GM23338 (cell line): ENCODE data around the gene FIBP. TPM values are rescaled to one million over a fixed set of nuclear protein-coding genes. Genes with fewer than 3 reads are reported as not detected.

Experiments used
- ATAC-seq: fragments of 200-7000 bp; cut with Tn5 transposase; 3 replicates; pipeline ENCODE4 v1.9.1; 2020
- DNase-seq: peaks from one replicate; pipeline ENCODE4 v3.0.0-alpha.2; 2015; ENCODE audit warnings: low spot score
- H2AFZ ChIP-seq: fragments of 200-600 bp; sonication (generic); 2 replicates; pipeline ENCODE4 v1.8.0; 2016; ENCODE audit warnings: antibody characterized with exemption, mild to moderate bottlenecking, moderate library complexity
- H3F3A ChIP-seq: fragments of 200-600 bp; sonication (generic); replicated peaks from 2 replicates; pipeline ENCODE4 v1.8.0; 2017; ENCODE audit warnings: antibody characterized with exemption, mixed run types, low read depth
- H3K27ac ChIP-seq: fragments of 200-600 bp; sonication (generic); 2 replicates; pipeline ENCODE4 v1.6.1; 2016; ENCODE audit warnings: low read depth
- H3K27me3 ChIP-seq: fragments of 200-600 bp; sonication (generic); 2 replicates; pipeline ENCODE4 v1.8.0; 2016; ENCODE audit warnings: mild to moderate bottlenecking, mixed run types, moderate library complexity; ENCODE audit not compliant: insufficient read depth
- H3K36me3 ChIP-seq: fragments of 200-600 bp; sonication (generic); 2 replicates; pipeline ENCODE4 v1.8.0; 2016; ENCODE audit warnings: mild to moderate bottlenecking; ENCODE audit not compliant: insufficient read depth
- H3K4me1 ChIP-seq: fragments of 200-600 bp; sonication (generic); 2 replicates; pipeline ENCODE4 v1.8.0; 2016; ENCODE audit warnings: mild to moderate bottlenecking, moderate library complexity; ENCODE audit not compliant: insufficient read depth
- H3K4me2 ChIP-seq: fragments of 200-600 bp; sonication (generic); 2 replicates; pipeline ENCODE4 v1.7.1; 2017; ENCODE audit warnings: mixed run types
- H3K4me3 ChIP-seq: fragments of 200-600 bp; sonication (generic); 2 replicates; pipeline ENCODE4 v1.6.1; 2016; ENCODE audit warnings: mixed run types
- H3K79me2 ChIP-seq: fragments of 200-600 bp; sonication (generic); replicated peaks from 2 replicates; pipeline ENCODE4 v1.8.0; 2017; ENCODE audit warnings: mild to moderate bottlenecking; ENCODE audit not compliant: insufficient read depth
- H3K9me2 ChIP-seq: fragments of 200-600 bp; sonication (generic); 2 replicates; pipeline ENCODE4 v1.8.0; 2017; ENCODE audit not compliant: insufficient read depth
- H4K20me1 ChIP-seq: fragments of 200-600 bp; sonication (generic); replicated peaks from 2 replicates; pipeline ENCODE4 v1.8.0; 2017; ENCODE audit warnings: mild to moderate bottlenecking; ENCODE audit not compliant: insufficient read depth
- H3K27ac Mint-ChIP-seq: 2 replicates; pipeline ENCODE4 v1.8.0; 2020; ENCODE audit warnings: inconsistent platforms, mild to moderate bottlenecking, moderate library complexity, mixed read lengths
- H3K27me3 Mint-ChIP-seq: 3 replicates; pipeline ENCODE4 v1.8.0; 2022; ENCODE audit warnings: low read depth, mild to moderate bottlenecking, moderate library complexity, mixed read lengths, inconsistent platforms; ENCODE audit not compliant: insufficient read depth, poor library complexity
- H3K36me3 Mint-ChIP-seq: 3 replicates; pipeline ENCODE4 v1.8.0; 2021; ENCODE audit warnings: low read depth, mild to moderate bottlenecking, inconsistent platforms, moderate library complexity, mixed read lengths
- H3K4me1 Mint-ChIP-seq: 3 replicates; pipeline ENCODE4 v1.8.0; 2020; ENCODE audit warnings: mild to moderate bottlenecking, inconsistent platforms, mixed read lengths
- H3K4me3 Mint-ChIP-seq: 3 replicates; pipeline ENCODE4 v1.8.0; 2021; ENCODE audit warnings: moderate library complexity, mild to moderate bottlenecking, inconsistent platforms, mixed read lengths
- H3K9me3 Mint-ChIP-seq: 3 replicates; pipeline ENCODE4 v1.8.0; 2020; ENCODE audit warnings: moderate library complexity, mild to moderate bottlenecking, inconsistent platforms, mixed read lengths
- CREB1 ChIP-seq: fragments of 250-450 bp; sonication (Bioruptor Pico); IDR thresholded peaks from 2 replicates; pipeline ENCODE4 v1.5.0; 2020; ENCODE audit warnings: low read depth, mild to moderate bottlenecking, moderate library complexity
- CTCF ChIP-seq, 2 experiments: fragments of 200-600 bp in 1 of 2; sonication (generic) in 1 of 2; conservative IDR thresholded peaks; 2 replicates each; pipeline versions ENCODE4 v1.5.1 to v1.6.1; 2016 to 2017; ENCODE audit warnings: antibody characterized with exemption in 2 of 2, low read depth in 2 of 2, mild to moderate bottlenecking in 2 of 2, moderate library complexity in 1 of 2
- EZH2 ChIP-seq: fragments of 200-600 bp; sonication (generic); IDR thresholded peaks from one replicate; pipeline ENCODE4 v1.8.0; 2017; ENCODE audit warnings: antibody characterized with exemption, mild to moderate bottlenecking, low read depth; ENCODE audit not compliant: unreplicated experiment
- JUNB ChIP-seq: IDR thresholded peaks from one replicate; pipeline ENCODE4 v1.6.1; 2016; ENCODE audit warnings: antibody characterized with exemption; ENCODE audit not compliant: unreplicated experiment
- REST ChIP-seq: IDR thresholded peaks from one replicate; pipeline ENCODE4 v1.6.1; 2018; ENCODE audit warnings: antibody characterized with exemption; ENCODE audit not compliant: unreplicated experiment
- STAT1 ChIP-seq: IDR thresholded peaks from one replicate; pipeline ENCODE4 v1.6.1; 2016; ENCODE audit warnings: antibody characterized with exemption; ENCODE audit not compliant: unreplicated experiment
- ZNF331 ChIP-seq: fragments of 250-450 bp; sonication (Bioruptor Pico); IDR thresholded peaks from 2 replicates; pipeline ENCODE4 v1.5.0; 2020; ENCODE audit warnings: low read depth, mild to moderate bottlenecking, moderate library complexity
- polyA plus RNA-seq: library from polyadenylated mRNA; unstranded; fragments of >200 nt; fragmentation: Nextera tagmentation; extraction: Ambion mirVana; gene quantifications from 2 replicates; pipeline ENCODE4 v1.2.1, GENCODE V29; 2016
- total RNA-seq: library from RNA; depleted of rRNA; stranded (reverse); fragments of >200 nt; shearing (Covaris generic); gene quantifications from 2 replicates; pipeline ENCODE4 v1.2.3, GENCODE V29; 2014
- TF ChIP-seq, protein P1 (sequence below): fragments of 250-450 bp; sonication (Bioruptor Pico); IDR thresholded peaks from 2 replicates; pipeline ENCODE4 v1.5.0; 2020; ENCODE audit warnings: mild to moderate bottlenecking, moderate library complexity

The FIBP gene
- total and polyA plus RNA-seq, 2 experiments from 2014 or later, result 79.0 to 102 TPM

GRCh38 chr11:65925397-65925796 is 37.1 kb upstream of the FIBP start:
- Mint-ChIP-seq H3K4me3 (no peak overlapping the region; the same call in 2 of the 3 replicates), H3K27me3 (peaks cover 7% of the 10 kb centered on the region), H3K9me3 (no peaks in the 10 kb centered on the region), H3K27ac (no peak overlapping the region), H3K36me3 (peaks cover 18% of the 10 kb centered on the region), H3K4me1 (peaks cover 17% of the 10 kb centered on the region)
- no peaks in the 10 kb centered on the region for H3K27me3 ChIP-seq
- DNase-seq (no peak), ATAC-seq (no peak)
- H4K20me1 ChIP-seq, result no peaks in the 10 kb centered on the region
- no peaks in the 10 kb centered on the region for H3K9me2 ChIP-seq
- no peaks in the 10 kb centered on the region for H3F3A ChIP-seq
- no peak overlapping the region for H3K4me2 ChIP-seq
- no peak overlapping the region for H3K27ac ChIP-seq
- no peak overlapping the region for H3K4me3 ChIP-seq
- TF ChIP-seq CREB1 (CRISPR knock-in tag), result no peak
- TF ChIP-seq STAT1, result no peak
- TF ChIP-seq REST, result no peak
- TF ChIP-seq, protein P1, sequence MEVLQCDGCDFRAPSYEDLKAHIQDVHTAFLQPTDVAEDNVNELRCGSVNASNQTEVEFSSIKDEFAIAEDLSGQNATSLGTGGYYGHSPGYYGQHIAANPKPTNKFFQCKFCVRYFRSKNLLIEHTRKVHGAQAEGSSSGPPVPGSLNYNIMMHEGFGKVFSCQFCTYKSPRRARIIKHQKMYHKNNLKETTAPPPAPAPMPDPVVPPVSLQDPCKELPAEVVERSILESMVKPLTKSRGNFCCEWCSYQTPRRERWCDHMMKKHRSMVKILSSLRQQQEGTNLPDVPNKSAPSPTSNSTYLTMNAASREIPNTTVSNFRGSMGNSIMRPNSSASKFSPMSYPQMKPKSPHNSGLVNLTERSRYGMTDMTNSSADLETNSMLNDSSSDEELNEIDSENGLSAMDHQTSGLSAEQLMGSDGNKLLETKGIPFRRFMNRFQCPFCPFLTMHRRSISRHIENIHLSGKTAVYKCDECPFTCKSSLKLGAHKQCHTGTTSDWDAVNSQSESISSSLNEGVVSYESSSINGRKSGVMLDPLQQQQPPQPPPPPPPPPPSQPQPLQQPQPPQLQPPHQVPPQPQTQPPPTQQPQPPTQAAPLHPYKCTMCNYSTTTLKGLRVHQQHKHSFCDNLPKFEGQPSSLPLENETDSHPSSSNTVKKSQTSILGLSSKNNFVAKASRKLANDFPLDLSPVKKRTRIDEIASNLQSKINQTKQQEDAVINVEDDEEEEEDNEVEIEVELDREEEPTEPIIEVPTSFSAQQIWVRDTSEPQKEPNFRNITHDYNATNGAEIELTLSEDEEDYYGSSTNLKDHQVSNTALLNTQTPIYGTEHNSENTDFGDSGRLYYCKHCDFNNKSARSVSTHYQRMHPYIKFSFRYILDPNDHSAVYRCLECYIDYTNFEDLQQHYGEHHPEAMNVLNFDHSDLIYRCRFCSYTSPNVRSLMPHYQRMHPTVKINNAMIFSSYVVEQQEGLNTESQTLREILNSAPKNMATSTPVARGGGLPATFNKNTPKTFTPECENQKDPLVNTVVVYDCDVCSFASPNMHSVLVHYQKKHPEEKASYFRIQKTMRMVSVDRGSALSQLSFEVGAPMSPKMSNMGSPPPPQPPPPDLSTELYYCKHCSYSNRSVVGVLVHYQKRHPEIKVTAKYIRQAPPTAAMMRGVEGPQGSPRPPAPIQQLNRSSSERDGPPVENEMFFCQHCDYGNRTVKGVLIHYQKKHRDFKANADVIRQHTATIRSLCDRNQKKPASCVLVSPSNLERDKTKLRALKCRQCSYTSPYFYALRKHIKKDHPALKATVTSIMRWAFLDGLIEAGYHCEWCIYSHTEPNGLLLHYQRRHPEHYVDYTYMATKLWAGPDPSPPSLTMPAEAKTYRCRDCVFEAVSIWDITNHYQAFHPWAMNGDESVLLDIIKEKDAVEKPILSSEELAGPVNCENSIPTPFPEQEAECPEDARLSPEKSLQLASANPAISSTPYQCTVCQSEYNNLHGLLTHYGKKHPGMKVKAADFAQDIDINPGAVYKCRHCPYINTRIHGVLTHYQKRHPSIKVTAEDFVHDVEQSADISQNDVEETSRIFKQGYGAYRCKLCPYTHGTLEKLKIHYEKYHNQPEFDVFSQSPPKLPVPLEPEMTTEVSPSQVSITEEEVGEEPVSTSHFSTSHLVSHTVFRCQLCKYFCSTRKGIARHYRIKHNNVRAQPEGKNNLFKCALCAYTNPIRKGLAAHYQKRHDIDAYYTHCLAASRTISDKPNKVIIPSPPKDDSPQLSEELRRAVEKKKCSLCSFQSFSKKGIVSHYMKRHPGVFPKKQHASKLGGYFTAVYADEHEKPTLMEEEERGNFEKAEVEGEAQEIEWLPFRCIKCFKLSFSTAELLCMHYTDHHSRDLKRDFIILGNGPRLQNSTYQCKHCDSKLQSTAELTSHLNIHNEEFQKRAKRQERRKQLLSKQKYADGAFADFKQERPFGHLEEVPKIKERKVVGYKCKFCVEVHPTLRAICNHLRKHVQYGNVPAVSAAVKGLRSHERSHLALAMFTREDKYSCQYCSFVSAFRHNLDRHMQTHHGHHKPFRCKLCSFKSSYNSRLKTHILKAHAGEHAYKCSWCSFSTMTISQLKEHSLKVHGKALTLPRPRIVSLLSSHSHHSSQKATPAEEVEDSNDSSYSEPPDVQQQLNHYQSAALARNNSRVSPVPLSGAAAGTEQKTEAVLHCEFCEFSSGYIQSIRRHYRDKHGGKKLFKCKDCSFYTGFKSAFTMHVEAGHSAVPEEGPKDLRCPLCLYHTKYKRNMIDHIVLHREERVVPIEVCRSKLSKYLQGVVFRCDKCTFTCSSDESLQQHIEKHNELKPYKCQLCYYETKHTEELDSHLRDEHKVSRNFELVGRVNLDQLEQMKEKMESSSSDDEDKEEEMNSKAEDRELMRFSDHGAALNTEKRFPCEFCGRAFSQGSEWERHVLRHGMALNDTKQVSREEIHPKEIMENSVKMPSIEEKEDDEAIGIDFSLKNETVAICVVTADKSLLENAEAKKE, result no peak
- no peak for TF ChIP-seq EZH2
- TF ChIP-seq ZNF331 (CRISPR knock-in tag), result no peak
- no peak for TF ChIP-seq JUNB
- TF ChIP-seq CTCF (conservative IDR thresholded peaks at IDR 0.05; ENCODE audit: low read depth in 2 of 2), result no peak
- no peaks in the 10 kb centered on the region for H3K79me2 ChIP-seq
- no peak overlapping the region for H2AFZ ChIP-seq
- no peaks in the 10 kb centered on the region; the same call in 1 of the 2 replicates for H3K36me3 ChIP-seq
- H3K4me1 ChIP-seq, result peaks cover 9% of the 10 kb centered on the region; the same call in 1 of the 2 replicates
